ENCODE data around the gene KRTAP11-1. TPM values are rescaled to one million over a fixed set of nuclear protein-coding genes. Genes with fewer than 3 reads are reported as not detected.

KRTAP11-1 gene
- total RNA-seq (2014; rRNA removed; shearing (Covaris generic); ENCODE audit: low replicate concordance), result not detected in 2 replicates

GRCh38 chr21:30881480-30881879 is at the start of gene KRTAP11-1:
Gene KRTAP11-1, minus strand, starts transcription at chr21:30881580. Its CDS starts 56 bp downstream, at chr21:30881524.
- Histone ChIP-seq H4K20me1 (ENCODE audit: insufficient read depth, low read depth, low read length) (no peaks in the 10 kb centered on the region), H3K9me2 (replicated peaks; ENCODE audit: insufficient read depth, low read length) (no peaks in the 10 kb centered on the region), H3K4me2 (ENCODE audit: low read depth, low read length, poor library complexity, severe bottlenecking) (no peak within 1 kb of the TSS), H3K9me3 (ENCODE audit: low read length) (no peaks in the 10 kb centered on the region), H3K9ac (ENCODE audit: low read length) (no peak within 1 kb of the TSS), H3K36me3 (ENCODE audit: insufficient read depth, low read length) (no peaks in the 10 kb centered on the region), H3K4me3 (ENCODE audit: low read length) (no peak within 1 kb of the TSS), H3K27me3 (ENCODE audit: low read length) (no peaks in the 10 kb centered on the region), H2AFZ (ENCODE audit: low read length) (no peak within 1 kb of the TSS), H3K4me1 (ENCODE audit: low read length) (no peaks in the 10 kb centered on the region), H3K79me2 (ENCODE audit: low read length) (no peaks in the 10 kb centered on the region), H3K27ac (ENCODE audit: low read length) (no peak within 1 kb of the TSS)
- DNase-seq, result no peak

GRCh38 chr21:30924146-30924700 is 42.8 kb upstream of the KRTAP11-1 start:
- H3K36me3 ChIP-seq (ENCODE audit: insufficient read depth, low read length), result no peaks in the 10 kb centered on the region
- H3K27ac ChIP-seq (ENCODE audit: low read length), result no peak overlapping the region
- no peaks in the 10 kb centered on the region for H3K4me1 ChIP-seq (ENCODE audit: low read length)
- H2AFZ ChIP-seq (ENCODE audit: low read length), result no peak overlapping the region
- 0 out of 2 replicates have a peak, but pooled peaks cover 3% of the 10 kb centered on the region for H3K27me3 ChIP-seq (ENCODE audit: low read length)
- no peak overlapping the region for H3K4me3 ChIP-seq (ENCODE audit: low read length)
- DNase-seq, result no peak
- H3K9me3 ChIP-seq (ENCODE audit: low read length), result no peaks in the 10 kb centered on the region
- no peaks in the 10 kb centered on the region for H4K20me1 ChIP-seq (ENCODE audit: insufficient read depth, low read depth, low read length)
- H3K9me2 ChIP-seq (replicated peaks; ENCODE audit: insufficient read depth, low read length), result no peaks in the 10 kb centered on the region
- H3K9ac ChIP-seq (ENCODE audit: low read length), result no peak overlapping the region
- H3K79me2 ChIP-seq (ENCODE audit: low read length), result no peaks in the 10 kb centered on the region
- no peak overlapping the region for H3K4me2 ChIP-seq (ENCODE audit: low read depth, low read length, poor library complexity, severe bottlenecking)

GRCh38 chr21:30921129-30921528 is 39.7 kb upstream of the KRTAP11-1 start:
- Histone ChIP-seq H3K4me2 (ENCODE audit: low read depth, low read length, poor library complexity, severe bottlenecking) (no peak overlapping the region), H3K4me3 (ENCODE audit: low read length) (no peak overlapping the region), H3K9me2 (replicated peaks; ENCODE audit: insufficient read depth, low read length) (no peaks in the 10 kb centered on the region), H3K9ac (ENCODE audit: low read length) (no peak overlapping the region), H3K4me1 (ENCODE audit: low read length) (no peaks in the 10 kb centered on the region), H4K20me1 (ENCODE audit: insufficient read depth, low read depth, low read length) (no peaks in the 10 kb centered on the region), H3K27ac (ENCODE audit: low read length) (no peak overlapping the region), H2AFZ (ENCODE audit: low read length) (no peak overlapping the region), H3K9me3 (ENCODE audit: low read length) (no peaks in the 10 kb centered on the region), H3K79me2 (ENCODE audit: low read length) (no peaks in the 10 kb centered on the region), H3K36me3 (ENCODE audit: insufficient read depth, low read length) (no peaks in the 10 kb centered on the region), H3K27me3 (ENCODE audit: low read length) (0 out of 2 replicates have a peak, but pooled peaks cover 3% of the 10 kb centered on the region)
- no peak for DNase-seq

DNA sequence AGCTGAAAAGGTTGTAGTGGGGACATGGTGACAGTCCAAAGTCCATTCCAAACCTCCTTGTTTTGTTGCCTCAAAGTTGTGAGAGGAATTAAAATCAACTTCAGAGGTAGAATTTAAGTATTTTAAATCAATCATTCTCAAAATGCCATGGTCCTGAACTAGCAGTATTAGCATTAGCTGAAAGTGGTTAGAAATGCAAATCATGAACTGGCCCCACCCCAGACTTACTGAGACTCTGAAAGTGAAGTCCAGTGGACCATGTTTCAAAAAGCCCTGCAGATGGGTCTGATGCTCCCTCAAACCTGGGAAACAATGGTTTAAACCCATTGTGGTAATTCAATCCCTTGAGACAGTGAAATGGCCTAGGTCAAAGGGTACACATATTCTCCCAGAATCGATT is 36.2 kb upstream of the KRTAP11-1 start:
- no peaks in the 10 kb centered on the region for H3K79me2 ChIP-seq (ENCODE audit: low read length)
- DNase-seq, result no peak
- no peak overlapping the region for H3K9ac ChIP-seq (ENCODE audit: low read length)
- H2AFZ ChIP-seq (ENCODE audit: low read length), result no peak overlapping the region
- no peak overlapping the region for H3K4me3 ChIP-seq (ENCODE audit: low read length)
- H3K4me1 ChIP-seq (ENCODE audit: low read length), result no peaks in the 10 kb centered on the region
- H3K27me3 ChIP-seq (ENCODE audit: low read length), result 0 out of 2 replicates have a peak, but pooled peaks cover 3% of the 10 kb centered on the region
- no peak overlapping the region for H3K4me2 ChIP-seq (ENCODE audit: low read depth, low read length, poor library complexity, severe bottlenecking)
- H4K20me1 ChIP-seq (ENCODE audit: insufficient read depth, low read depth, low read length), result no peaks in the 10 kb centered on the region
- H3K9me2 ChIP-seq (replicated peaks; ENCODE audit: insufficient read depth, low read length), result no peaks in the 10 kb centered on the region
- no peak overlapping the region for H3K27ac ChIP-seq (ENCODE audit: low read length)
- no peaks in the 10 kb centered on the region for H3K9me3 ChIP-seq (ENCODE audit: low read length)
- H3K36me3 ChIP-seq (ENCODE audit: insufficient read depth, low read length), result no peaks in the 10 kb centered on the region

DNA sequence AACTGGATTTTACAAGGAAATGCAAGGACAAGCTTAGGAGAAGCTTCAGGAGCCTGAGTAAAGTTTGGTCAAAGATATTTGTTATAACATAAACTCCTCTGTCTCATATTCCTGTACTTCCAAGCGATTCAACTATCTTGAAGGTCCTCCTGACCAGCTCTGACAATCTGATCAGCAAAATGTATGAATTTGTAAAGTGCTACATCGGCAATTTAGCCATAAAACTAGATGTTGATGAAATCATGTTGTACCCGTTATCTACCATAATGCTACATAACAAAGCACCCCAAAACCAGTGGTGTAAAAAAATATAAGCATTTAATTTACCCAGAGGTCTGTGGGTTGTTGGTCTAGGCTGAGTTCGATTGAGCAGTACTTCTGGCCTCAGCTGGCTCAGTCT is 19.5 kb upstream of the KRTAP11-1 start:
- no peak overlapping the region for H3K4me3 ChIP-seq (ENCODE audit: low read length)
- H3K9me3 ChIP-seq (ENCODE audit: low read length), result no peaks in the 10 kb centered on the region
- no peaks in the 10 kb centered on the region for H3K9me2 ChIP-seq (replicated peaks; ENCODE audit: insufficient read depth, low read length)
- no peaks in the 10 kb centered on the region for H4K20me1 ChIP-seq (ENCODE audit: insufficient read depth, low read depth, low read length)
- H3K36me3 ChIP-seq (ENCODE audit: insufficient read depth, low read length), result no peaks in the 10 kb centered on the region
- no peak overlapping the region for H3K4me2 ChIP-seq (ENCODE audit: low read depth, low read length, poor library complexity, severe bottlenecking)
- H3K79me2 ChIP-seq (ENCODE audit: low read length), result no peaks in the 10 kb centered on the region
- H3K27ac ChIP-seq (ENCODE audit: low read length), result no peak overlapping the region
- no peaks in the 10 kb centered on the region for H3K27me3 ChIP-seq (ENCODE audit: low read length)
- H3K4me1 ChIP-seq (ENCODE audit: low read length), result no peaks in the 10 kb centered on the region
- H3K9ac ChIP-seq (ENCODE audit: low read length), result no peak overlapping the region
- no peak overlapping the region for H2AFZ ChIP-seq (ENCODE audit: low read length)
- no peak for DNase-seq

DNA sequence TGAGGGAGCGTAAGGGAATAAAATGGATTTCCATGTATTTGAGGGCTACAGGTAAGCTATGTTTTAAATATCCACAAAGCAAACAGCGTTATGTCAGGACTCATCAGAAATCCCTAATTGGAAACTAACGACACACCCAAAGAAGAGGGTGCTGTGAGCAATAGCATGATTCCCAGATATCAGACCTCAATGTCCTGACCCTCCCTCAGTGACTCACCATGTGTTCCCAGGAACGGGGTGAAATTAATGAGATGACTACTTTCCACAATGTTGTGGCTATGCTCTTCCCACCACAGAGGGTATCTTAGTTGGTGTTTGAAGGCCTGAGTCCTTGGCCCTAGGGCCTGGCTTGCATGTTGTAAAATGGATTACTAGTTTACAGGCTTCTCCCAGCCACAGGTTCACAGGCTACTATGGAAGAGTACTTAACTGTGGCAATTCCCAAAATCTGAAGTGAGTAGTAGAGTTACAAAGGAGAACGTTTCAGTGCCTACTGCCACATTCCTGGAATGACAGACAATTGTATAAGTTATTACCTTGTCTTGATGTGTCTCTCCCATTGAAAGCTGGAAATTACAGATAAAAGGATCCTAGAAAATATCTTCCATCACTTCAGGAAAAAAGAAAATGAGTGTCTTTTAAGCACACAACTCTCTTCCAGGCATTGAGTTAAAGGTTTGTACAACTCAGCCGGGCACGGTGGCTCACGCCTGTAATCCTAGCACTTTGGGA is 1.7 kb upstream of the KRTAP11-1 start:
- no peaks in the 10 kb centered on the region for H3K79me2 ChIP-seq (ENCODE audit: low read length)
- H3K9ac ChIP-seq (ENCODE audit: low read length), result no peak overlapping the region
- no peaks in the 10 kb centered on the region for H4K20me1 ChIP-seq (ENCODE audit: insufficient read depth, low read depth, low read length)
- no peak overlapping the region for H2AFZ ChIP-seq (ENCODE audit: low read length)
- H3K27me3 ChIP-seq (ENCODE audit: low read length), result no peaks in the 10 kb centered on the region
- H3K9me3 ChIP-seq (ENCODE audit: low read length), result no peaks in the 10 kb centered on the region
- H3K4me3 ChIP-seq (ENCODE audit: low read length), result no peak overlapping the region
- H3K4me2 ChIP-seq (ENCODE audit: low read depth, low read length, poor library complexity, severe bottlenecking), result no peak overlapping the region
- no peaks in the 10 kb centered on the region for H3K36me3 ChIP-seq (ENCODE audit: insufficient read depth, low read length)
- H3K9me2 ChIP-seq (replicated peaks; ENCODE audit: insufficient read depth, low read length), result no peaks in the 10 kb centered on the region
- H3K27ac ChIP-seq (ENCODE audit: low read length), result no peak overlapping the region
- no peaks in the 10 kb centered on the region for H3K4me1 ChIP-seq (ENCODE audit: low read length)
- no peak for DNase-seq

DNA sequence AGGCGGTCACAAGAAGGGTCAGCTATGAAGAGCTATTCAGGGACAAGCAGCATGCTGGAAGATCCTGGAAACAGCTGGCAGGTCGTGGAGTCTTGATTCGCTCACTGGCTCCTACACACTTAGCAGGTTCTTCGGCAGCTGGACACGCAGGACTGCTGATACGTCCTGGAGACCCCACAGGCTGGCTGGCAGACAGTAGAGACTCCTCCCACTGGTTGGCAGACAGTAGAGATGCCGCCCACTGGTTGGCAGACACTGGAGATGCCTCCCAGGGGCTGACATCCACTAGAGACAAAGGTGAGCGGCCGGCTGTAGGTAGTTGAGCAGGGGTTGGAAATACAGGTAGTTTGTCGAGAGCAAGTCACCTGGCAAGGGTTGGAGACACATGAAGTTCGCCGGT is 466 bp downstream of the KRTAP11-1 start:
- no peaks in the 10 kb centered on the region for H3K4me1 ChIP-seq (ENCODE audit: low read length)
- no peak overlapping the region for H3K9ac ChIP-seq (ENCODE audit: low read length)
- no peak overlapping the region for H3K4me2 ChIP-seq (ENCODE audit: low read depth, low read length, poor library complexity, severe bottlenecking)
- DNase-seq, result no peak
- H3K4me3 ChIP-seq (ENCODE audit: low read length), result no peak overlapping the region
- no peaks in the 10 kb centered on the region for H3K79me2 ChIP-seq (ENCODE audit: low read length)
- no peaks in the 10 kb centered on the region for H3K9me2 ChIP-seq (replicated peaks; ENCODE audit: insufficient read depth, low read length)
- H3K9me3 ChIP-seq (ENCODE audit: low read length), result no peaks in the 10 kb centered on the region
- H4K20me1 ChIP-seq (ENCODE audit: insufficient read depth, low read depth, low read length), result no peaks in the 10 kb centered on the region
- H3K27ac ChIP-seq (ENCODE audit: low read length), result no peak overlapping the region
- H2AFZ ChIP-seq (ENCODE audit: low read length), result no peak overlapping the region
- no peaks in the 10 kb centered on the region for H3K27me3 ChIP-seq (ENCODE audit: low read length)
- H3K36me3 ChIP-seq (ENCODE audit: insufficient read depth, low read length), result no peaks in the 10 kb centered on the region

DNA sequence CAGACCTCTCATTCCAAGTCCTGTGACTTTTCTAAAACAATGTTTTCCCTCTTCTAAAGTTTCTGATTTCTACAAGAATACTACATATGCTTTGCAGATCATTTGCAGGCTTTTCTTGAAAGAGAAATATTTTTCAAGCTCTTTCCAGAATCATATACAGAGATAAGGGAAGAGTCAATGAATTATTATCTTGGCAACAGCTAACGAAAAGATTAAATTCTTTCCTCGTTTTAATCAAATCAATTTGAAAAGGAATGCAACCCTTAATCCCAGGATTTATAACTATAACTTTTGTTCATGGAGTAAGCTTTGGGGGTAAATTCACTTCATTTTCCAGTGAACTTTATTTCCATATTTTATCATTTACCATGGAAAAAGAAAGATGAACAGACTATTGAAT is 6.9 kb downstream of the KRTAP11-1 start:
- Histone ChIP-seq H3K4me2 (ENCODE audit: low read depth, low read length, poor library complexity, severe bottlenecking) (no peak overlapping the region), H4K20me1 (ENCODE audit: insufficient read depth, low read depth, low read length) (no peaks in the 10 kb centered on the region), H3K36me3 (ENCODE audit: insufficient read depth, low read length) (no peaks in the 10 kb centered on the region), H3K27me3 (ENCODE audit: low read length) (no peaks in the 10 kb centered on the region), H3K4me3 (ENCODE audit: low read length) (no peak overlapping the region), H3K9ac (ENCODE audit: low read length) (no peak overlapping the region), H3K9me3 (ENCODE audit: low read length) (no peaks in the 10 kb centered on the region), H3K27ac (ENCODE audit: low read length) (no peak overlapping the region), H3K4me1 (ENCODE audit: low read length) (no peaks in the 10 kb centered on the region), H2AFZ (ENCODE audit: low read length) (no peak overlapping the region), H3K79me2 (ENCODE audit: low read length) (no peaks in the 10 kb centered on the region), H3K9me2 (replicated peaks; ENCODE audit: insufficient read depth, low read length) (no peaks in the 10 kb centered on the region)
- no peak for DNase-seq
